ENCODE data around the gene URM1.
"Not testable (repeated sequence)": the region's sequence is repeated elsewhere in the genome, so short reads cannot be mapped to it uniquely, and the experiment has no call there.

The URM1 gene

GRCh38 chr9:128370752-128371629 is at the start of gene URM1:
URM1 (plus strand) TSS chr9:128371374; CDS start chr9:128371381, 7 bp downstream.
- DNase-seq (ENCODE audit: low spot score) = peak; percentile 96

GRCh38 chr9:128321879-128322403 is 49.2 kb upstream of the URM1 start:
- DNase-seq (ENCODE audit: low spot score) = no peak

GRCh38 chr9:128322404-128323211 is 48.6 kb upstream of the URM1 start, which contains the start of the genes COQ4 and TRUB2:
COQ4 (plus strand) TSS chr9:128322839; CDS start chr9:128322859, 20 bp downstream.
TRUB2 (minus strand) TSS chr9:128322447; CDS start chr9:128322408, 39 bp downstream.
- DNase-seq (ENCODE audit: low spot score) = peak; percentile 95

GRCh38 chr9:128323212-128323730 is 47.9 kb upstream of the URM1 start:
- peak; percentile 77 for DNase-seq (ENCODE audit: low spot score)

GRCh38 chr9:128323791-128324190 is 47.4 kb upstream of the URM1 start:
- DNase-seq (ENCODE audit: low spot score) = no peak

- no peak for DNase-seq (ENCODE audit: low spot score)
Observed at GRCh38 chr9:128324401-128324800, 46.8 kb upstream of the URM1 start.

- no peak for DNase-seq (ENCODE audit: low spot score)
Observed at GRCh38 chr9:128325629-128326028, 45.5 kb upstream of the URM1 start.

GRCh38 chr9:128333451-128333869 is 37.7 kb upstream of the URM1 start:
- no peak for DNase-seq (ENCODE audit: low spot score)

- no peak for DNase-seq (ENCODE audit: low spot score)
Observed at GRCh38 chr9:128335161-128335560, 36.0 kb upstream of the URM1 start.

- DNase-seq (ENCODE audit: low spot score) = no peak
Observed at GRCh38 chr9:128335914-128336313, 35.3 kb upstream of the URM1 start.

GRCh38 chr9:128337936-128338335 is 33.2 kb upstream of the URM1 start:
- no peak for DNase-seq (ENCODE audit: low spot score)

GRCh38 chr9:128338852-128339614 is 32.1 kb upstream of the URM1 start:
- DNase-seq (ENCODE audit: low spot score) = not testable (repeated sequence)

- DNase-seq (ENCODE audit: low spot score) = peak; percentile 94
Observed at GRCh38 chr9:128339761-128340690, 31.1 kb upstream of the URM1 start, which contains the start of gene SLC27A4. SLC27A4 (plus strand) TSS chr9:128340527; CDS start chr9:128343133, 2,606 bp downstream.

- DNase-seq (ENCODE audit: low spot score) = no peak
Observed at GRCh38 chr9:128340691-128341434, 30.3 kb upstream of the URM1 start.

- DNase-seq (ENCODE audit: low spot score) = peak; percentile 81
Observed at GRCh38 chr9:128341435-128341849, 29.7 kb upstream of the URM1 start.

GRCh38 chr9:128342971-128343680 is 28.0 kb upstream of the URM1 start:
- no peak for DNase-seq (ENCODE audit: low spot score)

- DNase-seq (ENCODE audit: low spot score) = no peak
Observed at GRCh38 chr9:128343855-128344254, 27.3 kb upstream of the URM1 start.

GRCh38 chr9:128344931-128345605 is 26.1 kb upstream of the URM1 start:
- no peak for DNase-seq (ENCODE audit: low spot score)
